ENCODE results near the gene PKD2. TPM values are rescaled to one million over a fixed set of nuclear protein-coding genes. Genes with fewer than 3 reads are reported as not detected.
"Not testable (repeated sequence)": the region's sequence is repeated elsewhere in the genome, so short reads cannot be mapped to it uniquely, and the experiment has no call there.

The PKD2 gene
- total and polyA plus RNA-seq, 4 donors: 8.5 to 71.2 (median 17.1) TPM

- no peaks in the 10 kb centered on the region for H3K27me3 ChIP-seq (ENCODE audit: control insufficient read depth in 3 of 3, insufficient read depth in 3 of 3, low read length in 2 of 3)
- H3K4me3 ChIP-seq: no peak overlapping the region
- DNase-seq (no peak), ATAC-seq (ENCODE audit: insufficient read depth, low FRiP score) (no peak)
- no peaks in the 10 kb centered on the region for H3K4me1 ChIP-seq (ENCODE audit: control insufficient read depth in 5 of 5, insufficient read depth in 5 of 5, low read length in 5 of 5)
- no peak overlapping the region for H3K27ac ChIP-seq (ENCODE audit: low read depth in 1 of 2, low read length in 1 of 2)
- 88 to 92% methylated on average over 4 of the region's 4 CpGs for WGBS, 2 donors
- H3K36me3 ChIP-seq (ENCODE audit: control insufficient read depth in 4 of 4, insufficient read depth in 4 of 4, low read length in 4 of 4): no peaks in the 10 kb centered on the region
- no peak overlapping the region for H3K9ac ChIP-seq (ENCODE audit: insufficient read depth in 1 of 2, low read length in 2 of 2)
- no peaks in the 10 kb centered on the region for H3K9me3 ChIP-seq (ENCODE audit: control insufficient read depth in 4 of 4, insufficient read depth in 3 of 4, low read length in 3 of 4)
- TF ChIP-seq CTCF (IDR thresholded peaks at IDR 0.05; ENCODE audit: control extremely low read depth, extremely low read depth): no peak
Observed at GRCh38 chr4:87989765-87990164, 17.7 kb upstream of the PKD2 start.

GRCh38 chr4:87995435-87995834, 12.0 kb upstream of the PKD2 start:
- 74 to 86% methylated on average over 3 of the region's 3 CpGs for WGBS, 2 donors
- no peaks in the 10 kb centered on the region for H3K36me3 ChIP-seq (ENCODE audit: control insufficient read depth in 4 of 4, insufficient read depth in 4 of 4, low read length in 4 of 4)
- no peak overlapping the region for H3K27ac ChIP-seq (ENCODE audit: low read depth in 1 of 2, low read length in 1 of 2)
- H3K9me3 ChIP-seq (ENCODE audit: control insufficient read depth in 4 of 4, insufficient read depth in 3 of 4, low read length in 3 of 4): no peaks in the 10 kb centered on the region
- H3K4me1 ChIP-seq (ENCODE audit: control insufficient read depth in 5 of 5, insufficient read depth in 5 of 5, low read length in 5 of 5): no peaks in the 10 kb centered on the region
- no peaks in the 10 kb centered on the region for H3K27me3 ChIP-seq (ENCODE audit: control insufficient read depth in 3 of 3, insufficient read depth in 3 of 3, low read length in 2 of 3)
- DNase-seq (no peak), ATAC-seq (ENCODE audit: insufficient read depth, low FRiP score) (no peak)
- no peak overlapping the region for H3K4me3 ChIP-seq
- H3K9ac ChIP-seq (ENCODE audit: insufficient read depth in 1 of 2, low read length in 2 of 2): no peak overlapping the region
- TF ChIP-seq CTCF (IDR thresholded peaks at IDR 0.05; ENCODE audit: control extremely low read depth, extremely low read depth): no peak

DNA sequence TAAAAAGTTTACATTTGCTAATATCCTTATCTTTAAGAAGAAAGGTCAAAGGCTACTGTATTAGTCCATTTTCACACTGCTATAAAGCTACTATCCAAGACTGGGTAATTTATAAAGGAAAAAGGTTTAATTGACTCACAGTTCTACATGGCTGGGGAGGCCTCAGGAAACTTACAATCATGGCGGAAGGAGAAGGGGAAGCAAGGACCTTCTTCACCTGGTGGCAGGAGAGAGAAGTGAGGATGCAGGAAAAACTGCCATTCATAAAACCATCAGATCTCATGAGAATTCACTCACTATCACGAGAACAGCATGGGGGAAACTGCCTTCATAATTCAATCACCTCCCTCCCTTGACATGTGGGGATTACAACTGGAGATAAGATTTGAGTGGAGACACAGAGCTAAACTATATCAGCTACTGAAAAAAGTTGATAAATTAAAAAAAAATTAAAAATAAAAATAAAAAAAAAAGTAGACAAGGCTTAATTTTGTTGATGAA, 8.2 kb upstream of the PKD2 start:
- not testable (repeated sequence) for DNase-seq; H3K9me3 ChIP-seq (ENCODE audit: control insufficient read depth in 4 of 4, insufficient read depth in 3 of 4, low read length in 3 of 4); H3K27ac ChIP-seq (ENCODE audit: low read depth in 1 of 2, low read length in 1 of 2); H3K4me1 ChIP-seq (ENCODE audit: control insufficient read depth in 5 of 5, insufficient read depth in 5 of 5, low read length in 5 of 5); H3K36me3 ChIP-seq (ENCODE audit: control insufficient read depth in 4 of 4, insufficient read depth in 4 of 4, low read length in 4 of 4); H3K4me3 ChIP-seq; H3K27me3 ChIP-seq (ENCODE audit: control insufficient read depth in 3 of 3, insufficient read depth in 3 of 3, low read length in 2 of 3); ATAC-seq (ENCODE audit: insufficient read depth, low FRiP score); H3K9ac ChIP-seq (ENCODE audit: insufficient read depth in 1 of 2, low read length in 2 of 2)
- 87 to 90% methylated on average over 2 of the region's 2 CpGs for WGBS, 2 donors

DNA sequence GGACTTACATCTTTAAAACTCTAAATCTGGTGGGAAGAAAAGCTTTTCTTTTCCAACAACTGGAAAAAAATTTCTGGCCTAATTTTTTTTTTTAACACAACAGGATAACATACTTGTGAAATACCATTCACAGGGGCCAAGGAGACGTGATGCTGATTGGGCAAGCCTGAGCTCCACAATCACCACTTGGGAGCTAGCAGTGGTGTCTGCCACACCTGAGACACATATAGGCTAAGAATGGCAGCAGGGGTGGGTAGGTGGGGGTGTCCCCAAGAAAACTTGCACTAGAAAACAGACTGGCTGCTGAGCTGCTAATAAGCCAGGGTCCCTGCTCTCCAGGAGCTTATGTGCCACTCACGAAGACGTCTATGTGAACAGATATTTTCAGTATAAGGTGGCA, 5.6 kb upstream of the PKD2 start:
- Histone ChIP-seq H3K9ac (ENCODE audit: insufficient read depth in 1 of 2, low read length in 2 of 2) (no peak overlapping the region), H3K36me3 (ENCODE audit: control insufficient read depth in 4 of 4, insufficient read depth in 4 of 4, low read length in 4 of 4) (no peaks in the 10 kb centered on the region), H3K9me3 (ENCODE audit: control insufficient read depth in 4 of 4, insufficient read depth in 3 of 4, low read length in 3 of 4) (no peaks in the 10 kb centered on the region), H3K27me3 (ENCODE audit: control insufficient read depth in 3 of 3, insufficient read depth in 3 of 3, low read length in 2 of 3) (no peaks in the 10 kb centered on the region), H3K4me3 (no peak overlapping the region), H3K27ac (ENCODE audit: low read depth in 1 of 2, low read length in 1 of 2) (no peak overlapping the region), H3K4me1 (ENCODE audit: control insufficient read depth in 5 of 5, insufficient read depth in 5 of 5, low read length in 5 of 5) (peaks cover 0 to 2% (median 0%) of the 10 kb centered on the region in 5 donors)
- no peak for TF ChIP-seq CTCF (IDR thresholded peaks at IDR 0.05; ENCODE audit: control extremely low read depth, extremely low read depth)
- DNase-seq (no peak), ATAC-seq (ENCODE audit: insufficient read depth, low FRiP score) (no peak)
- 64 to 78% methylated on average over 3 of the region's 3 CpGs for WGBS, 2 donors

Measured in lung (tissue), 12 donors.